HepG2 (cell line): ENCODE measurements around the gene RPL37A. TPM values are rescaled to one million over a fixed set of nuclear protein-coding genes. Genes with fewer than 3 reads are reported as not detected.
A peak's percentile ranks its signal among the peaks of the same experiment; 100 is the strongest.

Experiments
- ATAC-seq: fragments of 200-7000 bp; cut with Tn5 transposase; 3 replicates; pipeline ENCODE4 v1.9.1; 2020; ENCODE audit warnings: mild to moderate bottlenecking, moderate library complexity
- BruUV-seq: library from RNA; stranded (reverse); fragments of 400-500 nt; replicated peaks from 2 replicates; lab custom pipeline; 2021; lab: Mats Ljungman, UMichigan
- CTCF ChIA-PET: fragments of 300-600 bp; formaldehyde crosslinking; extraction: SDS; loops from one replicate; lab custom pipeline; 2021; ENCODE audit warnings: low total read pairs, inconsistent platforms, low intra/inter-chr PET ratio; lab: Yijun Ruan, JAX
- POLR2A ChIA-PET: fragments of 350-600 bp; sonication (Branson Sonifier 250); formaldehyde crosslinking; loops from one replicate; lab custom pipeline; 2020; ENCODE audit warnings: antibody characterized with exemption, inconsistent platforms; lab: Yijun Ruan, JAX
- DNase-seq: peaks from one replicate; pipeline ENCODE4 v3.0.0-alpha.2; 2015; ENCODE audit warnings: low spot score
- FAIRE-seq: peaks from 3 replicates; lab custom pipeline; 2011; peaks lifted over from hg19 to GRCh38; lab: Jason Lieb, UNC
- H2AFZ ChIP-seq: one replicate; pipeline ENCODE4 v1.6.1; 2011; ENCODE audit warnings: low read length, inconsistent platforms
- H3K27ac ChIP-seq: fragments of 300-600 bp; 3 replicates; pipeline ENCODE4 v1.8.0; 2011; ENCODE audit warnings: mixed run types, mild to moderate bottlenecking, mixed read lengths, low read length, inconsistent platforms; ENCODE audit not compliant: insufficient read depth; ENCODE audit errors: extremely low read length
- H3K27me3 ChIP-seq, 2 experiments: fragments of 200-600 bp in 1 of 2; 2 replicates in 1 of 2; 3 replicates in 1 of 2; pipeline versions ENCODE4 v1.6.0 to v1.8.0; 2011; ENCODE audit warnings: low read length in 2 of 2, mild to moderate bottlenecking in 2 of 2, moderate library complexity in 2 of 2, inconsistent platforms in 1 of 2; ENCODE audit not compliant: insufficient read depth in 2 of 2, control insufficient read depth in 1 of 2
- H3K36me3 ChIP-seq, 2 experiments: fragments of 200-600 bp in 1 of 2; replicated peaks in 1 of 2; 2 replicates in 1 of 2; 3 replicates in 1 of 2; pipeline versions ENCODE4 v1.5.1 to v1.8.0; 2011; ENCODE audit warnings: low read length in 2 of 2, inconsistent platforms in 1 of 2; ENCODE audit not compliant: insufficient read depth in 2 of 2, control insufficient read depth in 1 of 2
- H3K4me1 ChIP-seq: 2 replicates; pipeline ENCODE4 v1.5.1; 2012; ENCODE audit warnings: low read length, inconsistent platforms; ENCODE audit not compliant: insufficient read depth
- H3K4me2 ChIP-seq: 2 replicates; pipeline ENCODE4 v1.6.0; 2011; ENCODE audit warnings: low read depth, low read length, inconsistent platforms
- H3K4me3 ChIP-seq, 3 experiments: fragments of 200-600 bp in 1 of 3; sonication (generic), shearing (Covaris generic) in 1 of 3; replicated peaks in 1 of 3; 2 replicates each; pipeline ENCODE4 v1.5.1; 2011 to 2016; ENCODE audit warnings: low read length in 3 of 3, inconsistent platforms in 2 of 3, low read depth in 2 of 3, mild to moderate bottlenecking in 2 of 3, control low read depth in 1 of 3, mixed read lengths in 1 of 3; ENCODE audit not compliant: insufficient read depth in 1 of 3
- H3K79me2 ChIP-seq: one replicate; pipeline ENCODE4 v1.6.1; 2011; ENCODE audit warnings: low read length, inconsistent platforms; ENCODE audit not compliant: insufficient read depth
- H3K9ac ChIP-seq: 2 replicates; pipeline ENCODE4 v1.6.0; 2011; ENCODE audit warnings: mild to moderate bottlenecking, low read depth, low read length, inconsistent platforms; ENCODE audit not compliant: insufficient read depth
- H3K9me3 ChIP-seq: 2 replicates; pipeline ENCODE4 v1.5.1; 2012; ENCODE audit warnings: mild to moderate bottlenecking, low read length
- H4K20me1 ChIP-seq: 2 replicates; pipeline ENCODE4 v1.6.0; 2011; ENCODE audit warnings: inconsistent platforms, mild to moderate bottlenecking, low read length, moderate library complexity; ENCODE audit not compliant: insufficient read depth
- AFF4 ChIP-seq: sonication (generic); formaldehyde crosslinking; IDR thresholded peaks from 2 replicates; pipeline ENCODE4 v1.4.0; 2020; ENCODE audit warnings: missing genetic modification reagents
- AGO2 ChIP-seq: fragments of 200-400 bp; formaldehyde crosslinking; optimal IDR thresholded peaks from 2 replicates; pipeline ENCODE3; 2017; ENCODE audit warnings: mild to moderate bottlenecking, low read depth, low read length, moderate library complexity
- GFI1 ChIP-seq: sonication (generic); formaldehyde crosslinking; IDR thresholded peaks from 2 replicates; pipeline ENCODE4 v1.5.0; 2020; ENCODE audit warnings: missing genetic modification reagents, mild to moderate bottlenecking, borderline replicate concordance
- GLI4 ChIP-seq: sonication (generic); formaldehyde crosslinking; IDR thresholded peaks from 2 replicates; pipeline ENCODE4 v1.5.1; 2020; ENCODE audit warnings: missing genetic modification reagents, mild to moderate bottlenecking, moderate library complexity, borderline replicate concordance
- MAFK ChIP-seq, 2 experiments: IDR thresholded peaks in 1 of 2; conservative IDR thresholded peaks in 1 of 2; 2 replicates each; pipeline ENCODE4 v1.6.1; 2011; ENCODE audit warnings: improper control_type of control experiment in 2 of 2, low read length in 2 of 2
- MBD4 ChIP-seq: IDR thresholded peaks from 2 replicates; pipeline ENCODE4 v1.6.1; 2012; ENCODE audit warnings: low read length, inconsistent platforms, borderline replicate concordance
- NFIC ChIP-seq: IDR thresholded peaks from 2 replicates; pipeline ENCODE4 v1.6.1; 2012; ENCODE audit warnings: mild to moderate bottlenecking, low read length, inconsistent platforms
- PAF1 ChIP-seq: IDR thresholded peaks from 2 replicates; pipeline ENCODE4 v1.6.1; 2016; ENCODE audit warnings: missing genetic modification reagents, missing compliant biosample characterization
- POLR2AphosphoS2 ChIP-seq: IDR thresholded peaks from 2 replicates; pipeline ENCODE4 v1.6.1; 2011; ENCODE audit warnings: low read depth, low read length, improper control_type of control experiment
- RBM22 ChIP-seq: fragments of 200-400 bp; formaldehyde crosslinking; optimal IDR thresholded peaks from 2 replicates; pipeline ENCODE3; 2017; ENCODE audit warnings: mild to moderate bottlenecking, low read length, moderate library complexity
- REL ChIP-seq: sonication (generic); formaldehyde crosslinking; conservative IDR thresholded peaks from 2 replicates; pipeline ENCODE4 v1.8.0; 2022; ENCODE audit warnings: mild to moderate bottlenecking, missing genetic modification reagents, moderate library complexity
- SNAPC4 ChIP-seq: sonication (generic); formaldehyde crosslinking; IDR thresholded peaks from 2 replicates; pipeline ENCODE4 v1.4.0; 2020; ENCODE audit warnings: mild to moderate bottlenecking, missing genetic modification reagents
- WIZ ChIP-seq: sonication (generic); formaldehyde crosslinking; IDR thresholded peaks from 2 replicates; pipeline ENCODE4 v1.5.1; 2020; ENCODE audit warnings: mild to moderate bottlenecking, missing genetic modification reagents
- ZNF230 ChIP-seq: sonication (generic); formaldehyde crosslinking; IDR thresholded peaks from 2 replicates; pipeline ENCODE4 v1.4.0; 2020; ENCODE audit warnings: mild to moderate bottlenecking, missing genetic modification reagents
- ZNF780A ChIP-seq: sonication (generic); formaldehyde crosslinking; IDR thresholded peaks from 2 replicates; pipeline ENCODE4 v1.8.0; 2022; ENCODE audit warnings: mild to moderate bottlenecking, missing genetic modification reagents, moderate library complexity
- WGBS: methylation state at CpG from one replicate; pipeline ENCODE4 v1.1.6; 2017; ENCODE audit warnings: low lambda C conversion rate; 5-methylcytosine and 5-hydroxymethylcytosine counted together
- in situ Hi-C: cut with HindIII; loops from 2 replicates; pipeline ENCODE4 v1.10.0; 2017; ENCODE audit warnings: low pct_unique_long_range_greater_than_20kb; ENCODE audit not compliant: extremely low pct_ligation_motif_present
- intact Hi-C: fragments of 100-400 bp; cut with micrococcal nuclease; formaldehyde crosslinking; loops from one replicate; pipeline ENCODE4 v1.10.0; 2022; ENCODE audit not compliant: unreplicated experiment
- polyA plus RNA-seq, 8 experiments: library from polyadenylated mRNA; depleted of rRNA in 3 of 8; stranded (reverse) in 7 of 8; unstranded in 1 of 8; fragments of >200 nt; fragmentation: Illumina TruSeq in 4 of 8; extraction: Trizol in 4 of 8; gene quantifications; 2 replicates each; pipeline versions ENCODE4 v1.2.1 to v1.2.3, GENCODE V29; 2011 to 2016; ENCODE audit warnings: low read depth in 4 of 8, missing spikeins in 1 of 8, mixed read lengths in 1 of 8; ENCODE audit not compliant: insufficient read depth in 1 of 8
- total RNA-seq, 5 experiments: library from RNA; depleted of rRNA; stranded (reverse); fragments of >200 nt; fragmentation: Illumina TruSeq; extraction: Trizol; gene quantifications; 2 replicates each; pipeline ENCODE4 v1.2.3, GENCODE V29; 2016; ENCODE audit warnings: low read depth in 1 of 5

The RPL37A gene
- total and polyA plus RNA-seq, 2 of the 13 experiments (the other 11 are each of a cell fraction or from before 2014, with no cell fraction given), result 6,902 to 7,910 TPM

GRCh38 chr2:216502381-216503158 lies 3.9 kb downstream of the RPL37A start:
- Histone ChIP-seq H4K20me1 (peaks cover 63% of the 10 kb centered on the region), H3K79me2 (peaks cover 44% of the 10 kb centered on the region), H3K27me3 (peaks cover 0 to 5% of the 10 kb centered on the region in 2 experiments; a peak in 1 of 5 replicates), H3K9me3 (no peaks in the 10 kb centered on the region), H3K4me3 (no peak overlapping the region), H2AFZ (no peak overlapping the region), H3K4me1 (peaks cover 48% of the 10 kb centered on the region), H3K4me2 (0 out of 2 replicates have a peak overlapping the region, but pooled peaks have one; percentile 94), H3K36me3 (peaks cover 8 to 63% of the 10 kb centered on the region in 2 experiments), H3K27ac (no peak overlapping the region), H3K9ac (no peak overlapping the region)
- POLR2A ChIA-PET, result no interaction called here
- ATAC-seq (no peak), FAIRE-seq (no peak), DNase-seq (no peak)
- in situ Hi-C loops, result loop anchor here (25.0 kb wide), 2 partner anchors 835 to 1010 kb away; no protein-coding TSS in a partner anchor
- WGBS, result 93% methylated on average over 7 of the region's 7 CpGs
- no TSS peak for BruUV-seq
- intact Hi-C loops, result loop anchor here (5.0 kb wide), 1 partner anchor 390 kb away; no protein-coding TSS in a partner anchor
- CTCF ChIA-PET, result no interaction called here
- TF ChIP-seq REL (CRISPR knock-in tag) (no peak), GLI4 (CRISPR knock-in tag) (no peak), WIZ (no peak), POLR2AphosphoS2 (peak; percentile 36), AFF4 (CRISPR knock-in tag) (no peak), RBM22 (peak; percentile 84), NFIC (0 out of 2 replicates have a peak, but pooled peaks have one; percentile 24), ZNF780A (CRISPR knock-in tag) (no peak), PAF1 (0 out of 2 replicates have a peak, but pooled peaks have one; percentile 9), MBD4 (peak; percentile 75; the same call in 1 of the 2 replicates), ZNF230 (no peak), SNAPC4 (CRISPR knock-in tag) (0 out of 2 replicates have a peak, but pooled peaks have one; percentile 46), AGO2 (peak; percentile 41), MAFK (conservative IDR thresholded peaks at IDR 0.05 in 1 of 2, IDR thresholded peaks at IDR 0.05 in 1 of 2; ENCODE audit: low read length in 2 of 2) (no peak), GFI1 (0 out of 2 replicates have a peak, but pooled peaks have one; percentile 16)
